Astrocyte of the spinal cord (primary cell): ENCODE data around the gene SLC35E3.

ENCODE experiments used
- DNase-seq: peaks from one replicate; pipeline ENCODE4 v3.0.0; 2011; ENCODE audit warnings: low read depth, low spot score
- H3K4me3 ChIP-seq: 2 replicates; pipeline ENCODE4 v1.5.1; 2011; ENCODE audit warnings: low read depth, mild to moderate bottlenecking, low read length, moderate library complexity
- in situ Hi-C: cut with HindIII; loops from 2 replicates; pipeline ENCODE4 v1.10.0; 2017; ENCODE audit warnings: low sequenced_read_pairs
- TF ChIP-seq, protein P1 (sequence below): IDR thresholded peaks from 2 replicates; pipeline ENCODE4 v1.5.1; 2012; ENCODE audit warnings: low read depth, mild to moderate bottlenecking, low read length, inconsistent platforms

SLC35E3 gene

DNA sequence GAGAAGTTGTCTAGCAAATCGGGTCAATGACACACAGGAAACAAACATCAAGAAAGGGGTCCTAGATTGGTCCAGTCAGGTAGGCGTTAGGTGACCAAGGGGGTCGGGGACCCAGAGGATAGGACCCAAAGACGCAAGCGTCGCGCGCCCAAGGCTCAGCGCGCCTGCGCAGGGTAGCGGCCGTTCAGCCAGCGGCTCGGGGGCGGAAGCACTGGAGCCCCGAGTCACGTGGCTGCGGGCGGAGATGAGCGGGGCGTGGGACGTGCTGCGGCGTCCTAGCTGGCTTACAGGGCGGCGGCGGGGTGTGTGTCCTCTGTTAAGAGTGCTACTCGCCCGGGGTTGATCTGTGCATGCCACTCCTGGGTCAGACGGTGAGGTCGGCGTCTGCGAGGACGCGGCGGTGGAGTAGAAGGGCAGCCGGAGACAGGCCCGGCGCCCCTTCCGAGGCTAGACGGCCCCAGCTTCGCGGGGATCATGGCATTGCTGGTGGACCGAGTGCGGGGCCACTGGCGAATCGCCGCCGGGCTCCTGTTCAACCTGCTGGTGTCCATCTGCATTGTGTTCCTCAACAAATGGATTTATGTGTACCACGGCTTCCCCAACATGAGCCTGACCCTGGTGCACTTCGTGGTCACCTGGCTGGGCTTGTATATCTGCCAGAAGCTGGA is at the start of gene SLC35E3:
SLC35E3 (plus strand) TSS at position 273 of the 668 bp plus-strand sequence; CDS start at position 475, 202 bp downstream.
- peak within 1 kb of the TSS; percentile 69 for H3K4me3 ChIP-seq
- in situ Hi-C loops, result no loop called here
- DNase-seq, result peak; percentile 88
- TF ChIP-seq, protein P1, sequence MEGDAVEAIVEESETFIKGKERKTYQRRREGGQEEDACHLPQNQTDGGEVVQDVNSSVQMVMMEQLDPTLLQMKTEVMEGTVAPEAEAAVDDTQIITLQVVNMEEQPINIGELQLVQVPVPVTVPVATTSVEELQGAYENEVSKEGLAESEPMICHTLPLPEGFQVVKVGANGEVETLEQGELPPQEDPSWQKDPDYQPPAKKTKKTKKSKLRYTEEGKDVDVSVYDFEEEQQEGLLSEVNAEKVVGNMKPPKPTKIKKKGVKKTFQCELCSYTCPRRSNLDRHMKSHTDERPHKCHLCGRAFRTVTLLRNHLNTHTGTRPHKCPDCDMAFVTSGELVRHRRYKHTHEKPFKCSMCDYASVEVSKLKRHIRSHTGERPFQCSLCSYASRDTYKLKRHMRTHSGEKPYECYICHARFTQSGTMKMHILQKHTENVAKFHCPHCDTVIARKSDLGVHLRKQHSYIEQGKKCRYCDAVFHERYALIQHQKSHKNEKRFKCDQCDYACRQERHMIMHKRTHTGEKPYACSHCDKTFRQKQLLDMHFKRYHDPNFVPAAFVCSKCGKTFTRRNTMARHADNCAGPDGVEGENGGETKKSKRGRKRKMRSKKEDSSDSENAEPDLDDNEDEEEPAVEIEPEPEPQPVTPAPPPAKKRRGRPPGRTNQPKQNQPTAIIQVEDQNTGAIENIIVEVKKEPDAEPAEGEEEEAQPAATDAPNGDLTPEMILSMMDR, result no peak

DNA sequence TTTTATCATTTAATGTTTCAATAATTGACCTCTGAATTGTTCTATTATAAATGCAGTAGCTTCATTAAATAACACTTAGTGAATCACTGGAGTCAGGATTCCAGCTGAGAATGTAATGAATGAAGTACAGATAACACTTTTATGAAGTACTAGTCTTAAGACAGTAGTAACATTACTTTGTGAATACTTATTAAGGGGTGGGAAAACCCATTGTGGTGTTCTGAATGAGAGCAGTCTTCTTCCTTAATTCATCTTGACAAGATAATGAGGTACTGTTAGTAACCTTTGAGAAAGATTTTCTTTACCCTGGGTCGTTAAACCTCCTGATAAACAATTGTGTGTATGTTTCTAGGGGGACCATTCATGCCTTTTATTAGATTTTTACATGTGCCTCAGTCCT is 46.5 kb upstream of the SLC35E3 start:
- in situ Hi-C loops, result no loop called here
- DNase-seq, result no peak
- TF ChIP-seq, protein P1, result no peak
- H3K4me3 ChIP-seq, result no peak overlapping the region

DNA sequence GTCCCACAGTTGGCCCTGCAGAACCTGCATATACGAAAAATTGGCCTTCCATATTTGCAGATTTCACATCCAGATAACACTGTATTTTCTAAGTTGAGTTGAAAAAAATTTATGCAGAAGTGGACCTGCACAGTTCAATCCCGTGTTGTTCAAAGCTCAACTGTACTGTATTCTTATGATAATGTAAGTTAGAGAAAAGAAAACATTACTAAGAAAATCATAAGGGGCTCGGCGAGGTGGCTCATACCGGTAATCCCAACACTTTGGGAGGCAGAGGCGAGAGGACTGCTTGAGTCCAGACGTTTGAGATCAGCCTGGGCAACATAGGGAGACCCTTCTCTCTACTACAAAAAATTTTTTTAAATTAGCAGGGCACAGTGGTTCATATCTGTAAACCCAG is 18.2 kb upstream of the SLC35E3 start:
- in situ Hi-C loops, result no loop called here
- TF ChIP-seq, protein P1, result no peak
- DNase-seq, result no peak
- no peak overlapping the region for H3K4me3 ChIP-seq

DNA sequence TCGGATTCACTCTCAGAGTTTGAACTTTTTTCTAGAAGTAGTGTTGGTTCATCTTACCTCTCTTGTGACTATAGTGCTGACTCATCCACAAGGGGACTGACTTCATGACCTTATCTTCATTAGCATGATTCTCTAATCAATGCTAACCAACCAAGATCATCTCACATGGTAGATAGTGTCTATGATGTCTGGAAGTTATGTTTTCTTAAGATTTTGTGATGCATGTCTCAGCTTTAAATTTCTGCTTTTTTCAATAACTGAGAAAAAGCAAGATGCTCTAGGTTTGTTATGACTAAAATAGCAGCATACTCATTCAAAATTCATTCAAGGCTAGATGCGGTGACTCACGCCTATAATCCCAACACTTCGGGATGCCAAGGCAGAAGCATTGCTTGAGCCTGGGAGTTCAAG is 12.3 kb upstream of the SLC35E3 start:
- DNase-seq, result peak; percentile 48
- H3K4me3 ChIP-seq, result no peak overlapping the region
- in situ Hi-C loops, result no loop called here
- TF ChIP-seq, protein P1, result no peak

DNA sequence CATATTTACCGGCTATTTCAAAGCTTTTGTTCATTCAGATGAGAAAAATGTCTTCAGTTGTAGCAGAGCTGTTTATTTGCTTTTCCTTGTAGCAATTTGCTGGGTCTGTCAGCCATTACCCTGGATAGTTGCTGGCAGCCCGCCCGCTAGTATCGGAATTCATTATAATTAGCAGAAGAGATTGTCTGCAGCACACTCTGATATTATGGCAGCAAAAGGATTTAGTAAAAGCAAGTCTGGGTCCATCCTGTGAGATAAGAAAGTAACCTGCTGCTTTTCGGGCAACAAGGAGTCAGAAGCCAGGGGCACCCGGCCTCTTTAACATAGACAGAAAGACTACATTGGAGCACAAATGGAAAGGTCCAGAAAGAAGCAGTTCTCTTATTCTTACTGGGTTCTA is 6.1 kb upstream of the SLC35E3 start:
- DNase-seq, result no peak
- no peak overlapping the region for H3K4me3 ChIP-seq
- in situ Hi-C loops, result no loop called here
- TF ChIP-seq, protein P1, result no peak

DNA sequence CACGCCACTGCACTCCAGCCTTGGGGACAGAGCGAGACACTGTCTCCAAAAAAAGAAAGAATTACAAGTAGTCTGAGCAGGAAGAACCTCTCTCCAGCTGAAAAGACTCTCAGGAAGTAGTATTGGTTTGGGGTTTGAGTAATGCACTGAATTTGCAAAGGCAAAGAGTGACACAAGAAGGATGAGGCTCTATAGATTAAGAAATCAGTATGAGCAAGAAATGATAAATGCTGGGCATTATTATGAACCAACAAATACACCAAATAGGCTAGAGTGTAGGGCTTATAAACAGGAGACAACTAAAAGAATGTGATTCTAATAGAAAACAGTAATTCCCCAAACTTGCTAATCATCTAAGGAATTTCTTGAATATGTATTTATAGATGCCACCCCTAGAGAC is 2.6 kb upstream of the SLC35E3 start:
- no peak overlapping the region for H3K4me3 ChIP-seq
- DNase-seq, result no peak
- in situ Hi-C loops, result no loop called here
- TF ChIP-seq, protein P1, result no peak
